OCI-LY3 (cell line): ENCODE data around the gene CFAP251.
A peak's percentile ranks its signal among the peaks of the same experiment; 100 is the strongest.

Source experiments
- H2AFZ ChIP-seq: fragments of 200-600, 300-600 bp; shearing (Covaris generic); 2 replicates; pipeline ENCODE4 v1.6.0; 2014; ENCODE audit warnings: antibody characterized with exemption, low read depth, low read length
- H3K27ac ChIP-seq: fragments of 200-600, 300-600 bp; sonication (generic); 2 replicates; pipeline ENCODE4 v1.5.1; 2014; ENCODE audit warnings: mild to moderate bottlenecking, low read length, moderate library complexity, mixed read lengths
- H3K27me3 ChIP-seq: fragments of 200-600, 300-600 bp; sonication (generic); 2 replicates; pipeline ENCODE4 v1.6.1; 2014; ENCODE audit warnings: low read depth, low read length, mixed read lengths
- H3K36me3 ChIP-seq: fragments of 200-600, 300-600 bp; sonication (generic); replicated peaks from 2 replicates; pipeline ENCODE3; 2014; ENCODE audit warnings: low read depth, low read length, mixed read lengths
- H3K4me1 ChIP-seq: fragments of 300-600, 200-600 bp; sonication (generic); 2 replicates; pipeline ENCODE4 v1.6.1; 2014; ENCODE audit warnings: low read length, mixed read lengths
- H3K4me2 ChIP-seq: fragments of 200-600, 300-600 bp; sonication (generic); 2 replicates; pipeline ENCODE4 v1.6.1; 2014; ENCODE audit warnings: low read length, mixed read lengths
- H3K4me3 ChIP-seq: fragments of 300-600, 200-600 bp; sonication (generic); 2 replicates; pipeline ENCODE4 v1.5.1; 2014; ENCODE audit warnings: antibody characterized with exemption, mild to moderate bottlenecking, low read length, moderate library complexity
- H3K79me2 ChIP-seq: fragments of 300-600, 200-600 bp; shearing (Covaris generic); 2 replicates; pipeline ENCODE4 v1.6.1; 2014; ENCODE audit warnings: mild to moderate bottlenecking, low read length, mixed read lengths
- H3K9ac ChIP-seq: fragments of 300-600, 200-600 bp; shearing (Covaris generic); 2 replicates; pipeline ENCODE4 v1.6.0; 2014; ENCODE audit warnings: mild to moderate bottlenecking, low read length, moderate library complexity
- H3K9me3 ChIP-seq: fragments of 200-600, 300-600 bp; shearing (Covaris generic); 2 replicates; pipeline ENCODE4 v1.6.1; 2014; ENCODE audit warnings: low read length, mixed read lengths; ENCODE audit not compliant: insufficient read depth
- H4K20me1 ChIP-seq: fragments of 200-600, 300-600 bp; sonication (generic); 2 replicates; pipeline ENCODE4 v1.6.1; 2016; ENCODE audit warnings: low read length, mixed read lengths; ENCODE audit not compliant: insufficient read depth
- EZH2phosphoT487 ChIP-seq: fragments of 200-600 bp; shearing (Covaris generic); IDR thresholded peaks from 2 replicates; pipeline ENCODE4 v1.6.1; 2018; ENCODE audit warnings: antibody characterized with exemption, mixed run types, low read depth
- TF ChIP-seq, protein P1 (sequence below): fragments of 200-600, 300-600 bp; sonication (generic); IDR thresholded peaks from 2 replicates; pipeline ENCODE4 v1.5.1; 2014; ENCODE audit warnings: antibody characterized with exemption, low read length, low read depth

Gene CFAP251

DNA sequence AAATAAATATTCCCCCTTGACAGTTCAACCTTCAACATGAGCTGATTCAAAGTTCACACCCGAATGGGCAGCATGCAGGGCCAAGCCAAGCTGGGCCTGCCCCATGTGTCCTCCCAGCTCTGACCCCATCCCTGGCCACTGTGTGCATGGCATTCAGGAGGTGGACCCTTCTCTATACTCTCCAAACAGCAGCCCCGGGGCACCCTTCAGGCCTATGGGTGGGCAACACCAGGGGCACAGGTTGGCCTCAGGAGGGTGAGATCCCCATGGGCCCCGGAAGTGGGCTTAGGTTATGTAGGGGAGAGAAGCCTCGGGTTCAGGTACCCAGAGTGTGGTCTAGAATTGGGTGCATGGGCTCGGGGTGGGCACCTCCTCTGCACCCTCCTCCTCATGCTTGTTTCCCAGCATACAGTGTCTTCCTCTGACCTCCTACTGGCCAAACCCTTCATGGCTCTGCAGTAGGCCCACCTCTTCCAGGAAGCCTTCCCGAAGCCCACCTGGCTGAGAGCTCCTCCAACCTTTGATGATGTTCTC lies 71.8 kb downstream of the CFAP251 start:
- Histone ChIP-seq H3K36me3 (no peaks in the 10 kb centered on the region), H3K4me1 (peaks cover 44% of the 10 kb centered on the region), H3K4me3 (peak overlapping the region; percentile 45), H3K27ac (peak overlapping the region; percentile 97), H3K4me2 (peak overlapping the region; percentile 70), H3K79me2 (no peaks in the 10 kb centered on the region), H3K9ac (peak overlapping the region; percentile 68), H4K20me1 (no peaks in the 10 kb centered on the region), H3K9me3 (no peaks in the 10 kb centered on the region), H2AFZ (no peak overlapping the region), H3K27me3 (no peaks in the 10 kb centered on the region)
- no peak for TF ChIP-seq EZH2phosphoT487
- TF ChIP-seq, protein P1, sequence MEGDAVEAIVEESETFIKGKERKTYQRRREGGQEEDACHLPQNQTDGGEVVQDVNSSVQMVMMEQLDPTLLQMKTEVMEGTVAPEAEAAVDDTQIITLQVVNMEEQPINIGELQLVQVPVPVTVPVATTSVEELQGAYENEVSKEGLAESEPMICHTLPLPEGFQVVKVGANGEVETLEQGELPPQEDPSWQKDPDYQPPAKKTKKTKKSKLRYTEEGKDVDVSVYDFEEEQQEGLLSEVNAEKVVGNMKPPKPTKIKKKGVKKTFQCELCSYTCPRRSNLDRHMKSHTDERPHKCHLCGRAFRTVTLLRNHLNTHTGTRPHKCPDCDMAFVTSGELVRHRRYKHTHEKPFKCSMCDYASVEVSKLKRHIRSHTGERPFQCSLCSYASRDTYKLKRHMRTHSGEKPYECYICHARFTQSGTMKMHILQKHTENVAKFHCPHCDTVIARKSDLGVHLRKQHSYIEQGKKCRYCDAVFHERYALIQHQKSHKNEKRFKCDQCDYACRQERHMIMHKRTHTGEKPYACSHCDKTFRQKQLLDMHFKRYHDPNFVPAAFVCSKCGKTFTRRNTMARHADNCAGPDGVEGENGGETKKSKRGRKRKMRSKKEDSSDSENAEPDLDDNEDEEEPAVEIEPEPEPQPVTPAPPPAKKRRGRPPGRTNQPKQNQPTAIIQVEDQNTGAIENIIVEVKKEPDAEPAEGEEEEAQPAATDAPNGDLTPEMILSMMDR, result no peak

DNA sequence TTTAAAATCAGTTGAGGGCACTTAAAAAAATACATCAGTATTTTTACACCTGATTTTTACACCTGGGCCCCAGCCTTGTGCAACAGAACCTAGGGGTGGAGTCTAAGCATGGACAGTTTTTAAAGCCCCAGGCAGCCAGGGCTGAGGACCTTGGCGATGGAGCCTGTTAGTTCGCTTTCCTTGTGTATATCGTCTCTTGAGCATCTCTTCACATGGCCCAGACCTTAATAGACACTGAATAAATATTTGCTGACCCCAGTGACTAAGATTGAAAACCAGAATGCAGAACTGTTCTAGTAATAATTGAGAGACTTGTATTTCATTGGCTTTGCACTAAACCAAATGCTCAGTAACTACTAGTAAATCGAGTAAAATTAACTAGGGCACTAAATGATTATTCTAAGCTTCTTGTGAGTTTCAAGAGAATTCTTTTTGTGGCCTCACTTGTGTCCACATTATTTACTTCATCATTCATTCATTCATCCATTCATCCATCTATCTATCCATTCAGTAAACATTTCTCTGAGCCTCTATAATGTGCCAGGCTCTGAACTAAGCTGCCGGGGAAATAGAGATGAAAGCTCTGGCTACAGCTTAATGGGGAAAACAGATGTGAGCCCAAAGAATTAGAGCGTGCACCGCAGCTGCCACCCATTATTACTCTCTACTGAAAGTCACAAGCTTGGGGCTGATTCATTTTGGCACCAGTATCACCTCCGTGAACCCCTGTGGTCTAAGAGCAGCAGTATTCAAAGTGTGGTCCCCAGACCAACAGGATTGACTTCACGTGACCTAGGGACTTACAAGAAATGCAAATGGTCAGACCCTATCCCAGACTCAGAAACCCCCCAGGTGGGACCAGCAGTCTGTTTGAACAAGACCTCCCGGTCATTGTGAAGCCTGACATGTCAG lies 72.6 kb downstream of the CFAP251 start:
- H3K4me2 ChIP-seq, result peak overlapping the region; percentile 74

DNA sequence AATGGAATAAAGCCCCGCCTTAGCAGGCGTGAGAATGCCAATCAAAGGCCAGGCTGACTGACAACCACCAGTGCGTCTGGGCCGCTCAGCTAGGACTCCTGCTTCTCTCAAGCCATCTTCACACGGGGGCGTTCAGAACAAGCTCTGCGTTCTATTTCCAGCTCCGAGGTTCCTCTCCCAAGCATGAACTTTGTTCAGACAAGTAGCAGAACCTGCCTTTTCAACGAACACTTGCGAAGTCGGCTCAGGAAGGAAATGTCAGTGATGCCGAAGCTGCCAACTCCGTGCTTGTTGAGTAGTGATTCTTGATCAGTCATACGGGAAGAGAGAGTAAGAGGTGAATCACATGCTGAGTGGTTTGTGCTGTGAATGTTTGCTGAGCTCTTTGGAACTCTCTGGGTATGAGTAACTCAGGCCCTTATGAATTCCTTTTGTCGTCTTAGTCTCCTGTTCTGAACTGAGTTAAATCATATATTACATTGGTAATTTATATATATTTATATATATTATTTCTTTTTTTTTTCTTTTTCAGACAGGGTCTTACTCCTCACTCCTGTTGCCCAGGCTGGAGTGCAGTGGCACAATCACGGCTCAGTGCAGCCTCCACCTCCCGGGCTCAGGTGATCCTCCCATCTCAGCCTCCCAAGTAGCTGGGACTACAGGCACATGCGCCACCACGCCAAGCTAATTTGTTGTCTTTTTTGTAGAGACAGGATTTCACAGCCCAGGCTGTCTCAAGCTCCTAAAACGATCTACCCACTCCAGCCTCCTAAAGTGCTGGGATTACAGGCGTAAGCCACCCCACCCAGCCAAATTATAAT lies 73.9 kb downstream of the CFAP251 start:
- Histone ChIP-seq H4K20me1 (no peaks in the 10 kb centered on the region), H3K36me3 (no peaks in the 10 kb centered on the region), H3K4me3 (peak overlapping the region; percentile 51), H2AFZ (no peak overlapping the region), H3K27ac (peak overlapping the region; percentile 97), H3K27me3 (no peaks in the 10 kb centered on the region), H3K9ac (peak overlapping the region; percentile 77), H3K4me2 (peak overlapping the region; percentile 74), H3K79me2 (no peaks in the 10 kb centered on the region), H3K9me3 (no peaks in the 10 kb centered on the region), H3K4me1 (peaks cover 64% of the 10 kb centered on the region)
- TF ChIP-seq EZH2phosphoT487, result no peak
- TF ChIP-seq, protein P1, result no peak

More for the DNA sequence above, 72.6 kb downstream of the CFAP251 start:
- Histone ChIP-seq H3K9ac (peak overlapping the region; percentile 77), H3K4me3 (peak overlapping the region; percentile 51), H3K27ac (peak overlapping the region; percentile 97), H3K36me3 (no peaks in the 10 kb centered on the region), H3K4me1 (peaks cover 51% of the 10 kb centered on the region), H3K27me3 (no peaks in the 10 kb centered on the region), H3K79me2 (no peaks in the 10 kb centered on the region), H2AFZ (no peak overlapping the region), H4K20me1 (no peaks in the 10 kb centered on the region), H3K9me3 (no peaks in the 10 kb centered on the region)
- TF ChIP-seq, protein P1, result no peak
- TF ChIP-seq EZH2phosphoT487, result peak; percentile 83
